Stimulated activated CD8-positive, alpha-beta memory T cell treated with anti-CD3 and anti-CD28 coated beads, Interleukin-4, amount 100 ng/mL, for 1 hour (primary cell): ENCODE measurements around the gene ASTN2.

Experiments used
- DNase-seq, 2 donors: peaks; one replicate each; pipeline ENCODE4 v3.0.0-alpha.2; 2020; ENCODE audit warnings: low read depth in 2 of 2, low spot score in 1 of 2

The ASTN2 gene

DNA sequence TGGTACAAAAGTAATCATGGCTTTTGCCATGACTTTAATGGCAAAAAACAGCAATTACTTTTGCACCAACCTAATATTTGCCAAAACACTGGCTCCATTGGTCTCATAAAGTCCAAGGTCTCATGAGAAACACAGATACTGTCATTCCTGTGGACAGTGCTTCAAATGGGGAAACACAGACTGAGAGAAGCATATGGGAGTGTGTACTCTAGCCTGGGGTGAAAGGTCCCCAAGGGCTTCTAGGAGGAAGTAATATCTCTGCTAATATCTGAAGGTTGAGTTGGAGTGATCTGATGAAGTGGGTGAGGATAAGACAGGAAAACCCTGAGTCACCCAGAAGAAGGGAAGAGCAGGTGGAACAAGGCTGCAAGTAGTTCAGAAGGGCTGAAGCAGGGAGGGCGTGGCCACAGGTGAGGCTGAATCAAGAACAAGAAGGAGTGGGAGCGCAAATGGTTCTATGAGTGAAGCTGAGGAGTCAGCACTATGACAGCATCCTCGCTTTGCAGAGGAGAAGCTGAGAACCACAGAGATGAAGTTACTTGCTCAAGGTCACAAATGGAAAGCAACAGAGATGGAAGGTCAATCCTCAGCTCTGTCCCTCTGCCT lies 164.1 kb downstream of the ASTN2 start:
- no peak for DNase-seq

- no peak for DNase-seq
Observed at GRCh38 chr9:117249799-117250198, 165.1 kb downstream of the ASTN2 start.

DNA sequence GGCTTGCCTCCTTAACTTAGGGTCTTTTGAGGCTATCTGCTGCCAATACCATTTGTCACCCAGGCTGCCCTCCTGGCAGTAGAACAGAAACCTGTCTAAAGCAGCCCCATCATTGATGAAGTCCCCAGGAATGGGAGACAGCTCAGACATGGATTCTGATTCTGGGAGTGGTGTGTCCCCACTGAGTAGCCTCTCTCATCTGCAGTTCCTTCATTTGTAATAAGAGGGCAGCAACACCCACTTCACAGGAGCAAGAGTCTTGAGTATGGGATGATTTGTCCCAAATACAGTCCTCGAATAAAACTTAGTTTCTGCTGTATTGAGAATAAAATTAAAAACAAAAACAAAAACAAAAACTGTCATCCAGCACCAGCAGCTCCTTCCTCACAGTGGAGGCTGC lies 167.6 kb downstream of the ASTN2 start:
- DNase-seq = no peak

DNA sequence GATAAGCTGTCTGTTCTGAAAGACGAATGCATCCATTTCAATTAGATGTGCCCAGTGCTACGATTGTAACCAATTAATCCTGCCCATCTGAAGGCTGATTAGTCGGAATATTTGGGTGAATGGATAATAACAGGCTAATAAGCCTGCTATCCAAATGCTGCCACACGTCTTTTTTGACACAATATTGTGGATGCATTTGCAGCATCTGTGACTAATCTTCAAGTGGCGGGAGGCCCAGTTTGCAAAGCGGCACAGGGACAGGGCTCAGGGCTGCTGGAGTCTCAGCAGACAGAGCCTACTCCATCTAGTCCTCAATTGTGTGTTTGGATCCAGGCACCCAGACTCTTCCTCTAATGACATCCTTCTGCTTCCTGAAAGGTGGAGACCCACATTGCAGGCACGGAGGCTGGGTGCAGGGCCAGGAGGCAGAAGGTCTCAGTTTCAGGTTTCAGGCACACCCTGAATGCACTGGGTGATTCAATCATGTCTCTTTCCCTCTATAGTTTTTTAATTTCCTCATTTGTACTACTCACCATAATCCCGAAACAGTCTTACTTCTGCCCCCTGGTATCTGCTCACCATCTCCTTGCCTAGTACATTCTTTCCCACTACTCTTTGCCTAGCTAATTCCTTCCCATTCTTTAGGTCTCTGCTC lies 169.6 kb downstream of the ASTN2 start:
- no peak for DNase-seq

- DNase-seq = no peak
Observed at GRCh38 chr9:117242082-117242481, 172.8 kb downstream of the ASTN2 start.

- DNase-seq = no peak
Observed at GRCh38 chr9:117239428-117239827, 175.4 kb downstream of the ASTN2 start.

GRCh38 chr9:117234103-117234502 lies 180.8 kb downstream of the ASTN2 start:
- DNase-seq = no peak

DNA sequence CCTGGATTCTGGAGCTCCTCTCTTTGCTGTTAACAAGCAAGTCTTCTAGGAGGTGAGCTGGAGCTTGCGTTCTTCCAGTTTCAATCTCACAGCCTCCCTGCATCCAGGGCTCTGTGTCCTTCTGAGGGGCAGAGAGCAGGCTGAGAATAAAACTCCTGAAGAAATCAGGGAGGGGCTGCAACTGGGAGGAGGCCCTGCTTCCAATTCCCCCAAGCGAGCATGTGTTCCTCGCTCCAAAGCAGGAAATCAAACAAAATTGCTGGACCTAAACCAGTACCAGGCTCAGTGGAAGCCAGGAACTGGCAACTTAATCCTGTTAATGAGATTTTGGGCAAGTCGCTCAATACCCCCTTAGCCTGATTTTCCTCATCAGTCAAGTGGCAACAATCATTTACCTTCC lies 181.8 kb downstream of the ASTN2 start:
- no peak for DNase-seq

- no peak for DNase-seq
Observed at GRCh38 chr9:117232281-117232680, 182.6 kb downstream of the ASTN2 start.

DNA sequence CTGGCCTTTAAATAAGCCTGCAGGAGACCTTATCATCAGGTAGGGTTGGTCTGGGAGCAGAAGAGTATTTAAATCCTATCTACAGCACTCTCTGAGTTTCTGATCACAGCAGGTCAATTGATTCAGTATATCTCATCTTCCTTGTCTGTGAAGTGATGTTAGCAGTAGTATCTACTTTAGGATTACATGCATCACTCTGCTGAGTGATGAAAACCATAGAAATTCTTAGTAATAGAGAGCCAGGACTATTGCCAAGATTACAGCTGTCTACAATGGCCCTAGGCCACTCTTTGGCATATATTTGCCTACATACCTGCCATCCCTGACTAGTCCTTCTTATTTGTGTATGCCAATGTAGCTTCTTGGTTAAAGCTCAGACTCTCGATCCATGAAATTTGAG lies 183.8 kb downstream of the ASTN2 start:
- no peak for DNase-seq

- DNase-seq = no peak
Observed at GRCh38 chr9:117224695-117225094, 190.2 kb downstream of the ASTN2 start.

DNA sequence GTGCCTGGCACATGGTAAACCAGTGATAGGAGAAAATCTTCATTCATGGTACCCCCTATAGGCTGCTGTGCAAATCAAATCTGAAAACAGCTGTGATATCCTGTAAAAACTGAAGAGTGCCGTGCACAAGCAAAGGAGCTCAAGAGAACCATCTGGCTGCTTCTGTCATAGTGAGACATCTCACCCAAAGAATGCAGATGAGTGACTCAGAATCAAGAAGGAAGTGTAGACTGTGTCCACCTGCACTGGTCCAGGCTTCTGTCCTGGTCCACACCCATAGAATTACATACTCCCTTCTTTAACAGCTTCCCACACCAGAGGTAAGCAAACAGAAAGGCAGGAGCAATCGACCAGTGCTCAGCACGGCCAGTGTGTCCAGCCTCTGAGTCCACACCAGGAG lies 195.9 kb downstream of the ASTN2 start:
- no peak for DNase-seq

DNA sequence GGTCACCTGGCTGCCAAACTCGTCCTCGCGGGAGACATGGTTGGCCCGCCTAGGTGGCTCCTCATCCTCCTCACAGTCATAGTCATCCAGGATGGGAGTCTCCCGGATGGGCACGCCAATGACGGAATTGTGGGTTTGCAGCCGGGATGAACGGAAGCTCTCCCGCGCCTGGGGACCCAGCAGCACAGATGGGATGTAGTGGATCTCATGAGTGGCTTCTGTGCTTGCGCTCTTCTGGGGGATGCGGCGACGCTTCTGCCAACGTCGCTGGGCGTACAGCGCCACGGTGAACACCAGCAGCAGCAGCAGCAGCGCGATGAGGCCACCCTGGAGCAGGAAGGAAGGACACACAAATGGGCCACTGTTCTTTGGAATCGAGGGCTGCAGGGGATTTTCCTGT lies 200.4 kb downstream of the ASTN2 start:
- DNase-seq = no peak

GRCh38 chr9:117211280-117211679 lies 203.6 kb downstream of the ASTN2 start:
- DNase-seq = no peak

GRCh38 chr9:117205806-117206205 lies 209.1 kb downstream of the ASTN2 start:
- DNase-seq = no peak

DNA sequence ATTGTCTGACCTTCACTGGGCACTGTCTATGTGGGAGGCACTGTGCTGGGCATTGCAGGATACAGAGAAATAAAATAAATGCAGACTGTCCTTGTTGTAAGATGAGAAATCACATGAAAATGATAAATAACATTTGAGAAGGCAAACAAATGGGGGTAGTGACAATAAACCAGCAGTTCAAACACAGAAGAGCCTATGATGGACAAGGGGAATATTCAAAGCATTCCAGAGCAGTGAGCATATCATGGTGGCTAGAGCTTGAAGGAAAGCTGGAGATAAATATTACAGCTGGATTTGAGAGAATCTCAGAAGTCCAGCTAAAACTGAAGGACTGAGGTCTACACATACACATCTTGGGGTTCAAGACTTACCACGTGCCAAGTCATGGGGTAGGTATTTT lies 209.9 kb downstream of the ASTN2 start:
- no peak for DNase-seq

DNA sequence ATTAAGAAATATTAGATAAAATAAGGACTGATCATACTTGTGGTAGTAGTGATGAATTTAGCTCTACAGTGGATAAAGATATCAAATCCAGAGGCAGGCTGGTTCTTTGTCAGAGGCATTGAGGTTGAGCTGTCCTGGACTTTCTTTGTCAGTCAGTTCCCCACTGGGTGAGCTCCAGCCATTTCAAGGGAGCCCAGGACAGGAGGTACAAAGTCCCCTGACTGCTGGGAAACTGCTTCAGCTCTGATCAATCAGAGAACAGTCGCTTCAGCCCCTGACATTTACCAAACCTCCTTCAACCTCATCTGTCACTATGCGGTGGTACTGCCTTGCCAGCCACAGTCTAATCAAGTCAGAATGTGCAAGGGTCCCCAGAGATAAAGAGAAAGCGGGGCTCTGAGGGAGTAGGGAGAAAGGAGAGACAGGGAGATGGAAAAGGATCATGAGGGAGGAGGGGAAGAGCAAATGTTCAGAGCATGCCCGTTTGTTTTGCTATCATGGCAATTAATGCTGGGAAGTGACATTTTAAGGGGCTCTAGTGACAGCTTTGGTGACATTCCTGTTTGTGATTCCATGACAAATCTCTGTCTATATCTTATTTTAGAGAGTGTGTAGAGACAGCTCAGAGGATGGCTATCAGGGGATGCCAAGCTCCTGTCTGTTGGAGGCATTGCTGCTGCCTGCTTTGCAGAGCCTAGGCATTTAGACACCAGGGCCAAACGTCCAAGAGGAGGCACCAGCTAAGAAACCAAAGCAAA lies 223.2 kb downstream of the ASTN2 start:
- no peak for DNase-seq

DNA sequence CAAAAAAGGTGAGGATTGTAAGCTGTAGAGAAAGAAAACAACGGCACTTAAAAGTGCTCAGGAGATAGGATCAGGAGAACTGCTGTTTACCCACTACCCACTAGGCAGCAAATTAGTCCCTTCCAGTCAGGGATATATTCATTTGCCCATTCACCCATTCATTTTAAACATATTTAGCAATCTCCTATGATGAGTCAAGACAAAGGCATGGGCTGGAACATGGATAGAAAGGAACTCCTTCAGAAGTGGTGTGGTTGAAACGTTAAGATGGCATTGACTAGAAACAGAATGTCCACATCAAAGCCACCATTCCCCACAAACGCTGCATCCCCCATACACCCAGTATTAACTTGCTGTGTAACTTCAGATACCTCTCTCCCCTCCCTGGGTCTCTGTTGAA lies 225.7 kb downstream of the ASTN2 start:
- no peak for DNase-seq

GRCh38 chr9:117188394-117188793 lies 226.5 kb downstream of the ASTN2 start:
- no peak for DNase-seq

DNA sequence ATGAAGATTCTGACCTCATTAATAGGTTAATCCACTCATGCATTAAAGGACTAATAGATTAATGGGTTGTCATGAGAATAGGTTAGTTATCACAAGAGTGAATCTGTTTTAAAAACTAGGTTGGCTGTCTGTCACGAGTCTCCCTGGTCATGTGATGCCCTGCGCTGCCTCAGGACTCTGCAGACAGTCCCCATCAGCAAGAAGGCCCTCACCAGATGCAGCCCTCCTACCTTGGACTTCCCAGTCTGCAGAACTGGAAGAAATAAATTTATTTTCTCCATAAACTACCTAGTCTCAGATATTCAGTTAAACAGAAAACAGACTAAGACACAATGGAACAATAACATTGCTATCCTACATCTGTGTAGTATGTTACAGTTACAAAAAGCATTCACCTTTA lies 227.4 kb downstream of the ASTN2 start:
- no peak for DNase-seq

GRCh38 chr9:117184173-117184572 lies 230.7 kb downstream of the ASTN2 start:
- DNase-seq = no peak

DNA sequence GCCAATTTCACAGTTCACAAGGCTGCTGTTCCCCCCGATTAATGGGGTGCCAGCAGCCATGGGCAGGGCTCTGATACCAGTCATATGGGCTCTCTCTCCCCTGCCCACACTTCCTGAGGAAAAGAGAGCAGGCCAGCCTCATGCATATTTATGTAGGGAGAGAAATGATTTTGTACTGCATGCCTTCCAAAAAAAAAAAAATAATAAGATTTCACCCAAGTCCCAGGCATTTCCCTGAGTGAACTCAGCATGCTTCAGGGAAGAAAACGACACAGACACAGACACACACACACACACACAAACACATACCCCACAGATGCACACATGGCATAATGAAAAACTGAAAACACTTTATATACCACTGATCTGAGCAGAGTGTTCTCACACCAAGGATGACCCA lies 232.8 kb downstream of the ASTN2 start:
- DNase-seq = no peak
